GM12878 (cell line): ENCODE measurements around the gene RERE. TPM values are rescaled to one million over a fixed set of nuclear protein-coding genes. Genes with fewer than 3 reads are reported as not detected.

ENCODE experiments used
- ATAC-seq: fragments of 200-7000 bp; cut with Tn5 transposase; 3 replicates; pipeline ENCODE4 v1.9.1; 2020; ENCODE audit warnings: mild to moderate bottlenecking, moderate library complexity
- BruUV-seq: library from RNA; stranded (reverse); fragments of 400-500 nt; replicated peaks from 2 replicates; lab custom pipeline; 2021; lab: Mats Ljungman, UMichigan
- CTCF ChIA-PET: fragments of 300-600 bp; sonication (Branson Sonifier 250); formaldehyde crosslinking; extraction: SDS; loops from one replicate; lab custom pipeline; 2021; ENCODE audit warnings: inconsistent platforms; lab: Yijun Ruan, JAX
- POLR2A ChIA-PET: fragments of 350-600 bp; formaldehyde crosslinking; extraction: SDS; loops from one replicate; lab custom pipeline; 2021; ENCODE audit warnings: inconsistent platforms; lab: Charles Lee
- RAD21 ChIA-PET: fragments of 300-600 bp; sonication (Branson Sonifier 250); formaldehyde crosslinking; loops from one replicate; lab custom pipeline; 2023; ENCODE audit warnings: antibody characterized with exemption; ENCODE audit not compliant: unreplicated experiment; lab: Charles Lee
- SMC1A ChIA-PET: fragments of 300-600 bp; sonication (Branson Sonifier 250); formaldehyde crosslinking; loops from one replicate; lab custom pipeline; 2023; ENCODE audit not compliant: unreplicated experiment, uncharacterized antibody; lab: Charles Lee
- DNase-seq: peaks from one replicate; pipeline ENCODE4 v3.0.0-alpha.2; 2011; ENCODE audit warnings: low read depth, low spot score
- FAIRE-seq: peaks from 3 replicates; lab custom pipeline; 2011; peaks lifted over from hg19 to GRCh38; lab: Jason Lieb, UNC
- H2AFZ ChIP-seq: 2 replicates; pipeline ENCODE4 v1.6.0; 2011; ENCODE audit warnings: low read depth, low read length, control low read depth; ENCODE audit not compliant: control insufficient read depth
- H3K27ac ChIP-seq: 2 replicates; pipeline ENCODE4 v1.5.1; 2011; ENCODE audit warnings: control low read depth; ENCODE audit not compliant: control insufficient read depth, insufficient read depth
- H3K27me3 ChIP-seq, 2 experiments: replicated peaks in 1 of 2; 2 replicates each; pipeline versions ENCODE4 v1.6.0 to v1.6.1; 2011; ENCODE audit warnings: low read length in 1 of 2; ENCODE audit not compliant: control insufficient read depth in 2 of 2, insufficient read depth in 2 of 2
- H3K36me3 ChIP-seq, 2 experiments: 2 replicates each; pipeline ENCODE4 v1.5.1; 2011; ENCODE audit warnings: low read length in 1 of 2; ENCODE audit not compliant: control insufficient read depth in 2 of 2, insufficient read depth in 2 of 2
- H3K4me1 ChIP-seq: 2 replicates; pipeline ENCODE4 v1.6.1; 2011; ENCODE audit warnings: mild to moderate bottlenecking, low read length, moderate library complexity, mixed read lengths; ENCODE audit not compliant: control insufficient read depth, insufficient read depth
- H3K4me2 ChIP-seq: 2 replicates; pipeline ENCODE4 v1.6.0; 2011; ENCODE audit warnings: control low read depth; ENCODE audit not compliant: control insufficient read depth, insufficient read depth
- H3K4me3 ChIP-seq: fragments of 200-600 bp; sonication (generic); 2 replicates; pipeline ENCODE4 v1.5.1; 2016
- H3K79me2 ChIP-seq: 2 replicates; pipeline ENCODE4 v1.6.0; 2011; ENCODE audit warnings: low read length; ENCODE audit not compliant: control insufficient read depth, insufficient read depth
- H3K9ac ChIP-seq: 2 replicates; pipeline ENCODE4 v1.8.0; 2011; ENCODE audit warnings: low read length, control low read depth, mixed read lengths; ENCODE audit not compliant: control insufficient read depth, insufficient read depth
- H3K9me3 ChIP-seq: replicated peaks from 3 replicates; pipeline ENCODE4 v1.5.1; 2011; ENCODE audit warnings: mild to moderate bottlenecking, low read length; ENCODE audit not compliant: control insufficient read depth, insufficient read depth
- H4K20me1 ChIP-seq: 2 replicates; pipeline ENCODE4 v1.6.0; 2011; ENCODE audit not compliant: control insufficient read depth, insufficient read depth
- ATF7 ChIP-seq: fragments of 450-650 bp; IDR thresholded peaks from 2 replicates; pipeline ENCODE4 v1.6.1; 2016; ENCODE audit warnings: low read depth, mild to moderate bottlenecking
- BHLHE40 ChIP-seq, 2 experiments: fragments of 450-650 bp in 1 of 2; IDR thresholded peaks; 2 replicates each; pipeline ENCODE4 v1.6.1; 2011 to 2017; ENCODE audit warnings: low read depth in 2 of 2, borderline replicate concordance in 1 of 2, improper control_type of control experiment in 1 of 2, low read length in 1 of 2, mild to moderate bottlenecking in 1 of 2
- FOS ChIP-seq: IDR thresholded peaks from 3 replicates; pipeline ENCODE4 v1.6.1; 2011; ENCODE audit warnings: borderline replicate concordance; ENCODE audit not compliant: insufficient read length; ENCODE audit errors: extremely low read depth
- HCFC1 ChIP-seq: fragments of 150-350 bp; IDR thresholded peaks from 2 replicates; pipeline ENCODE4 v1.6.1; 2014; ENCODE audit warnings: low read length
- IRF4 ChIP-seq: IDR thresholded peaks from 2 replicates; pipeline ENCODE4 v1.6.1; 2011; ENCODE audit warnings: low read depth, low read length
- KAT2A ChIP-seq: conservative IDR thresholded peaks from 2 replicates; pipeline ENCODE4 v1.6.1; 2011; ENCODE audit warnings: low read depth, low read length; ENCODE audit not compliant: control insufficient read depth
- LARP7 ChIP-seq: fragments of 450-650 bp; IDR thresholded peaks from 2 replicates; pipeline ENCODE4 v1.6.1; 2017; ENCODE audit warnings: mild to moderate bottlenecking
- RBBP5 ChIP-seq: fragments of 200-600 bp; sonication (generic); conservative IDR thresholded peaks from 2 replicates; pipeline ENCODE4 v1.6.1; 2016
- ZBTB4 ChIP-seq: fragments of 450-650 bp; formaldehyde crosslinking; IDR thresholded peaks from 2 replicates; pipeline ENCODE4 v1.4.0; 2022; ENCODE audit warnings: mild to moderate bottlenecking, moderate library complexity
- WGBS: methylation state at CpG from one replicate; pipeline ENCODE4 v1.1.6; 2016; ENCODE audit warnings: low lambda C conversion rate; ENCODE audit not compliant: insufficient replicate concordance, insufficient coverage; ENCODE audit errors: missing lambda C conversion rate; 5-methylcytosine and 5-hydroxymethylcytosine counted together
- in situ Hi-C: fragments of 300-500 bp; cut with MboI; formaldehyde crosslinking; loops from 9 replicates; pipeline ENCODE4 v1.14.3; 2018; ENCODE audit warnings: mixed read lengths
- intact Hi-C: fragments of 100-400 bp; cut with micrococcal nuclease; formaldehyde crosslinking; loops from one replicate; pipeline ENCODE4 v1.14.2; 2022; ENCODE audit not compliant: unreplicated experiment
- polyA plus RNA-seq, 11 experiments: library from polyadenylated mRNA; depleted of rRNA in 4 of 11; unstranded in 6 of 11; stranded (reverse) in 5 of 11; fragments of >200 nt; fragmentation: Nextera tagmentation in 4 of 11; fragmentation: Illumina TruSeq in 1 of 11; extraction: Ambion mirVana in 4 of 11; extraction: Trizol in 1 of 11; gene quantifications; 1 replicate in 1 of 11; 2 replicates in 10 of 11; pipeline versions ENCODE4 v1.2.1 to v1.2.3, GENCODE V29; 2011 to 2016; ENCODE audit warnings: inconsistent platforms in 2 of 11, missing spikeins in 2 of 11, low read depth in 1 of 11
- total RNA-seq, 4 experiments: library from RNA; depleted of rRNA in 3 of 4; stranded (reverse); fragments of >200 nt in 3 of 4; fragmentation: Illumina TruSeq in 1 of 4; extraction: Trizol in 1 of 4; gene quantifications; 2 replicates each; pipeline versions ENCODE4 v1.2.1 to v1.2.3, GENCODE V29; 2013 to 2021

RERE gene
- total and polyA plus RNA-seq, 10 of the 15 experiments (the other 5 are each of a cell fraction or from before 2014, with no cell fraction given), result 5.2 to 60.5 (median 20.2) TPM

- no peak for TF ChIP-seq ZBTB4
- TF ChIP-seq KAT2A, result no peak
- TF ChIP-seq FOS, result no peak
- TF ChIP-seq RBBP5, result no peak
- TF ChIP-seq BHLHE40 (IDR thresholded peaks at IDR 0.05; ENCODE audit: borderline replicate concordance in 1 of 2, low read depth in 2 of 2, low read length in 1 of 2), result peak; percentile 81 to 83; a peak in 3 of 4 replicates
- TF ChIP-seq IRF4, result peak; percentile 44; the same call in 1 of the 2 replicates
Observed at GRCh38 chr1:8643542-8644536, 173.6 kb downstream of the RERE start (continued).

GRCh38 chr1:8642114-8642513 is 175.3 kb downstream of the RERE start:
- Histone ChIP-seq H3K36me3 (0 out of 4 replicates have a peak, but pooled peaks cover 0 to 2% of the 10 kb centered on the region in 2 experiments), H3K79me2 (peaks cover 33% of the 10 kb centered on the region), H4K20me1 (no peaks in the 10 kb centered on the region), H3K9me3 (no peaks in the 10 kb centered on the region)
- ChIA-PET CTCF (interaction anchor here (0.7 to 4.6 kb wide), 5 partner anchors 19 to 71 kb away, joined by 3 to 20 read pairs (median 3); no protein-coding TSS in a partner anchor), POLR2A (interaction anchor here (0.6 to 4.5 kb wide), 4 partner anchors 9 to 95 kb away, joined by 3 to 31 read pairs (median 17); no protein-coding TSS in a partner anchor)
- DNase-seq, result no peak
- in situ Hi-C loops, result no loop called here
- no peak for TF ChIP-seq HCFC1
- TF ChIP-seq ATF7, result no peak
- no peak for TF ChIP-seq LARP7
- TF ChIP-seq, all 136 proteins: peak for 0
- no peak overlapping the region for H3K4me2 ChIP-seq
- H3K27ac ChIP-seq, result no peak overlapping the region
- no TSS peak for BruUV-seq
- FAIRE-seq (no peak), ATAC-seq (no peak)
- 96% methylated on average over 2 of the region's 2 CpGs for WGBS
- H3K4me1 ChIP-seq, result peaks cover 31% of the 10 kb centered on the region
- H3K4me3 ChIP-seq, result no peak overlapping the region
- H3K9ac ChIP-seq, result no peak overlapping the region
- RAD21 ChIA-PET, result interaction anchor here (0.7 to 19.1 kb wide), 10 partner anchors 10 to 207 kb away, joined by 3 to 384 read pairs (median 4); no protein-coding TSS in a partner anchor
- SMC1A ChIA-PET, result interaction anchor here (0.6 to 19.5 kb wide), 13 partner anchors 9 to 122 kb away, joined by 3 to 587 read pairs (median 4); no protein-coding TSS in a partner anchor
- H2AFZ ChIP-seq, result no peak overlapping the region
- H3K27me3 ChIP-seq, result no peaks in the 10 kb centered on the region
- intact Hi-C loops, result loop anchor here (5.0 kb wide), 2 partner anchors 40 to 60 kb away; no protein-coding TSS in a partner anchor
